Measurements from ENCODE around the gene FRAS1. TPM values are rescaled to one million over a fixed set of nuclear protein-coding genes. Genes with fewer than 3 reads are reported as not detected.

Gene FRAS1
- total RNA-seq, 1 experiment from 2014 or later, result 0.23 TPM

DNA sequence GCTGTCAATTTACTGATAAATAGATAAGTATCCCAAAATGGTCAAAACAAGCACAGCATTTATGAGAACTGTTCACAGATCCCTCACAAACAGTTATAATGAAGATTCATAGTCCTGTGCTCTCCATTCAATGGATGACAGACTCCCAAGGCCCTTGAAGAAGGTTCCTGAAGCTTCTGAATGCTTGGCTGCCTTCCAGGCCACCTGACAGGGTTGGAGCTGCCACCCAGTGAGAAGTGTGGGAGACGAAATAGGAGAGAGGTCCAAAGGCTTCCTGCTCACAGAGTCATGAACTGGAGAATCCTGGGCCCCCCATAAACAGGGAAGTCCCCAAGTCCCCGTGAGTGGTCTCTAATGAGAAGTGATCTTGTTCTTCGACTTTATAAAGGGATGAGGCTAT is 468.4 kb downstream of the FRAS1 start:
- BruUV-seq (replicated peaks), result no TSS peak
- CTCF ChIA-PET, result no interaction called here

DNA sequence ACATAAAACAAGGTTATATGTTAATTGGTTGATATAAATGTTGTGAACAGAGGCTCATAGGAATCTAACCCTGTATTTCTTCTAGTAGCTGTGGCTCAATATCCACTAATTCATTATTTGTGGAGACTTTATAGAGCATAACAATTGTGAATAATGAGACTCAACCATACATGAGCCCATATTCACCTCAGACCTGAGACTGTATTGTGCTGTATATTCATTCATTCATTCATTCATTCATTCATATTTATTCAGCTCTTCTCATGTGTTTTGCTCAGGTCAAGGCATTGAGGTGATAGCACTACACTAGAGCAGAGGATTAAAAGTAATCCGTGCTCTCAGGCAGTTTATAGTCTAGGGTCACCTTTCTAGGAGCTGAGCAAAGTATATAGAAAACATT is 470.0 kb downstream of the FRAS1 start:
- Histone ChIP-seq H3K27me3 (ENCODE audit: control insufficient read depth, insufficient read depth, low read length) (no peaks in the 10 kb centered on the region), H3K27ac (ENCODE audit: low read length) (no peak overlapping the region), H3K9me3 (ENCODE audit: control insufficient read depth, insufficient read depth, low read depth, low read length) (no peaks in the 10 kb centered on the region), H3K4me1 (ENCODE audit: control insufficient read depth, insufficient read depth, low read length) (no peaks in the 10 kb centered on the region), H3K36me3 (ENCODE audit: control insufficient read depth, insufficient read depth, low read length) (no peaks in the 10 kb centered on the region), H3K4me3 (ENCODE audit: low read depth in 2 of 2, low read length in 2 of 2) (no peak overlapping the region)
- ChIA-PET CTCF (no interaction called here), POLR2A (no interaction called here)
- DNase-seq (ENCODE audit: low read depth, low spot score), result no peak
- ATAC-seq, result no peak
- BruUV-seq (replicated peaks), result no TSS peak
- intact Hi-C loops (cut with micrococcal nuclease; ENCODE audit: unreplicated experiment) (no loop called here), in situ Hi-C loops (cut with HindIII; ENCODE audit: low pct_unique_long_range_greater_than_20kb, low sequenced_read_pairs) (no loop called here)
- TF ChIP-seq TCF7L2 (IDR thresholded peaks at IDR 0.05; ENCODE audit: low read depth, low read length) (no peak), SIN3A (IDR thresholded peaks at IDR 0.05; ENCODE audit: borderline replicate concordance, insufficient read depth, low read depth, low read length) (no peak), POLR2AphosphoS5 (IDR thresholded peaks at IDR 0.05; ENCODE audit: low read depth, low read length) (no peak), REST (IDR thresholded peaks at IDR 0.05; ENCODE audit: insufficient read depth in 1 of 2, low read depth in 2 of 2, low read length in 1 of 2) (no peak)
- TF ChIP-seq, protein P1, sequence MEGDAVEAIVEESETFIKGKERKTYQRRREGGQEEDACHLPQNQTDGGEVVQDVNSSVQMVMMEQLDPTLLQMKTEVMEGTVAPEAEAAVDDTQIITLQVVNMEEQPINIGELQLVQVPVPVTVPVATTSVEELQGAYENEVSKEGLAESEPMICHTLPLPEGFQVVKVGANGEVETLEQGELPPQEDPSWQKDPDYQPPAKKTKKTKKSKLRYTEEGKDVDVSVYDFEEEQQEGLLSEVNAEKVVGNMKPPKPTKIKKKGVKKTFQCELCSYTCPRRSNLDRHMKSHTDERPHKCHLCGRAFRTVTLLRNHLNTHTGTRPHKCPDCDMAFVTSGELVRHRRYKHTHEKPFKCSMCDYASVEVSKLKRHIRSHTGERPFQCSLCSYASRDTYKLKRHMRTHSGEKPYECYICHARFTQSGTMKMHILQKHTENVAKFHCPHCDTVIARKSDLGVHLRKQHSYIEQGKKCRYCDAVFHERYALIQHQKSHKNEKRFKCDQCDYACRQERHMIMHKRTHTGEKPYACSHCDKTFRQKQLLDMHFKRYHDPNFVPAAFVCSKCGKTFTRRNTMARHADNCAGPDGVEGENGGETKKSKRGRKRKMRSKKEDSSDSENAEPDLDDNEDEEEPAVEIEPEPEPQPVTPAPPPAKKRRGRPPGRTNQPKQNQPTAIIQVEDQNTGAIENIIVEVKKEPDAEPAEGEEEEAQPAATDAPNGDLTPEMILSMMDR (IDR thresholded peaks at IDR 0.05), result no peak

More for the DNA sequence above, 468.4 kb downstream of the FRAS1 start:
- Histone ChIP-seq H3K36me3 (ENCODE audit: control insufficient read depth, insufficient read depth, low read length) (no peaks in the 10 kb centered on the region), H3K27me3 (ENCODE audit: control insufficient read depth, insufficient read depth, low read length) (no peaks in the 10 kb centered on the region), H3K9me3 (ENCODE audit: control insufficient read depth, insufficient read depth, low read depth, low read length) (no peaks in the 10 kb centered on the region), H3K4me3 (ENCODE audit: low read depth in 2 of 2, low read length in 2 of 2) (no peak overlapping the region), H3K27ac (ENCODE audit: low read length) (no peak overlapping the region), H3K4me1 (ENCODE audit: control insufficient read depth, insufficient read depth, low read length) (no peaks in the 10 kb centered on the region)
- intact Hi-C loops (cut with micrococcal nuclease; ENCODE audit: unreplicated experiment), result no loop called here
- DNase-seq (ENCODE audit: low read depth, low spot score) (no peak), ATAC-seq (no peak)
- POLR2A ChIA-PET, result no interaction called here
- no peak for TF ChIP-seq SIN3A (IDR thresholded peaks at IDR 0.05; ENCODE audit: borderline replicate concordance, insufficient read depth, low read depth, low read length)
- in situ Hi-C loops (cut with HindIII; ENCODE audit: low pct_unique_long_range_greater_than_20kb, low sequenced_read_pairs), result no loop called here

- intact Hi-C loops (cut with micrococcal nuclease; ENCODE audit: unreplicated experiment), result no loop called here
- Histone ChIP-seq H3K4me3 (ENCODE audit: low read depth in 2 of 2, low read length in 2 of 2) (no peak overlapping the region), H3K36me3 (ENCODE audit: control insufficient read depth, insufficient read depth, low read length) (no peaks in the 10 kb centered on the region), H3K27me3 (ENCODE audit: control insufficient read depth, insufficient read depth, low read length) (no peaks in the 10 kb centered on the region), H3K27ac (ENCODE audit: low read length) (no peak overlapping the region), H3K9me3 (ENCODE audit: control insufficient read depth, insufficient read depth, low read depth, low read length) (no peaks in the 10 kb centered on the region), H3K4me1 (ENCODE audit: control insufficient read depth, insufficient read depth, low read length) (no peaks in the 10 kb centered on the region)
- POLR2A ChIA-PET, result no interaction called here
- in situ Hi-C loops (cut with HindIII; ENCODE audit: low pct_unique_long_range_greater_than_20kb, low sequenced_read_pairs), result no loop called here
- ATAC-seq (no peak), DNase-seq (ENCODE audit: low read depth, low spot score) (no peak)
- no TSS peak for BruUV-seq (replicated peaks)
- TF ChIP-seq REST (IDR thresholded peaks at IDR 0.05; ENCODE audit: insufficient read depth in 1 of 2, low read depth in 2 of 2, low read length in 1 of 2), result no peak
- no peak for TF ChIP-seq POLR2AphosphoS5 (IDR thresholded peaks at IDR 0.05; ENCODE audit: low read depth, low read length)
- TF ChIP-seq TCF7L2 (IDR thresholded peaks at IDR 0.05; ENCODE audit: low read depth, low read length), result no peak
- TF ChIP-seq, protein P1 (IDR thresholded peaks at IDR 0.05), result no peak
- TF ChIP-seq SIN3A (IDR thresholded peaks at IDR 0.05; ENCODE audit: borderline replicate concordance, insufficient read depth, low read depth, low read length), result no peak
- CTCF ChIA-PET, result no interaction called here
Observed at GRCh38 chr4:78527555-78527954, 470.4 kb downstream of the FRAS1 start.

All from Panc1 (cell line).